ENCODE measurements around the gene CLDND1.

DNA sequence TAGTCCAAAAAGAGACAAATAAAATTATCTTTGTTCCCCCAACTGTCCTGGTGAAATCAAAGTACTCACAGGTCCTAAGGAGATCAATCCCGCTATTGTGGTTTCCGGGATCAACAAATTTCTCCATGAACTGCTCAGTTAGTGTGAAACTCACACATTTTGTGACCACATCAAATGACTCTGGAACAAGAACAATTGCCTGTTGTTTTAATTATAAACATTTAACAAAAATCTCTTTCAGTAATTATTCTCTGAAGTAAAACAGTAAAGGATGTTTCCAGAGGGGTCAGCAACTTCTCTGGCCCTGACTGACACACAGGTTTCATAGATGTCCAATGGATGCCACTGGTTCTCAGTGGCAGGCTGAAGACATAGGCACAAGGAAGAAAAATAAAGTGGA, 3.9 kb downstream of the CLDND1 start:
- TF ChIP-seq, protein P1, sequence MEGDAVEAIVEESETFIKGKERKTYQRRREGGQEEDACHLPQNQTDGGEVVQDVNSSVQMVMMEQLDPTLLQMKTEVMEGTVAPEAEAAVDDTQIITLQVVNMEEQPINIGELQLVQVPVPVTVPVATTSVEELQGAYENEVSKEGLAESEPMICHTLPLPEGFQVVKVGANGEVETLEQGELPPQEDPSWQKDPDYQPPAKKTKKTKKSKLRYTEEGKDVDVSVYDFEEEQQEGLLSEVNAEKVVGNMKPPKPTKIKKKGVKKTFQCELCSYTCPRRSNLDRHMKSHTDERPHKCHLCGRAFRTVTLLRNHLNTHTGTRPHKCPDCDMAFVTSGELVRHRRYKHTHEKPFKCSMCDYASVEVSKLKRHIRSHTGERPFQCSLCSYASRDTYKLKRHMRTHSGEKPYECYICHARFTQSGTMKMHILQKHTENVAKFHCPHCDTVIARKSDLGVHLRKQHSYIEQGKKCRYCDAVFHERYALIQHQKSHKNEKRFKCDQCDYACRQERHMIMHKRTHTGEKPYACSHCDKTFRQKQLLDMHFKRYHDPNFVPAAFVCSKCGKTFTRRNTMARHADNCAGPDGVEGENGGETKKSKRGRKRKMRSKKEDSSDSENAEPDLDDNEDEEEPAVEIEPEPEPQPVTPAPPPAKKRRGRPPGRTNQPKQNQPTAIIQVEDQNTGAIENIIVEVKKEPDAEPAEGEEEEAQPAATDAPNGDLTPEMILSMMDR (IDR thresholded peaks at IDR 0.05): no peak
- no peak for TF ChIP-seq POLR2A (IDR thresholded peaks at IDR 0.05)

Measured in esophagus squamous epithelium (tissue), 4 donors.